ENCODE measurements around the gene ARL2.
"Not testable (repeated sequence)": the region's sequence is repeated elsewhere in the genome, so short reads cannot be mapped to it uniquely, and the experiment has no call there.

ARL2 gene

GRCh38 chr11:65013888-65014725, at the start of gene ARL2:
ARL2 (plus strand) TSS chr11:65014160; CDS start chr11:65014208, 48 bp downstream.
- DNase-seq (ENCODE audit: low read depth in 2 of 2) = peak; percentile 73 to 75

- DNase-seq (ENCODE audit: low read depth in 2 of 2) = no peak
Observed at GRCh38 chr11:64967375-64967774, 46.6 kb upstream of the ARL2 start.

- DNase-seq (ENCODE audit: low read depth in 2 of 2) = no peak
Observed at GRCh38 chr11:64969209-64969608, 44.8 kb upstream of the ARL2 start.

GRCh38 chr11:64970731-64971151, 43.2 kb upstream of the ARL2 start:
- DNase-seq (ENCODE audit: low read depth in 2 of 2) = no peak

- DNase-seq (ENCODE audit: low read depth in 2 of 2) = peak; percentile 58 to 77
Observed at GRCh38 chr11:64971421-64972233, 42.3 kb upstream of the ARL2 start, which contains the start of gene MAJIN. MAJIN (minus strand) TSS chr11:64972108; CDS start chr11:64959405, 12,703 bp downstream.

- DNase-seq (ENCODE audit: low read depth in 2 of 2) = no peak
Observed at GRCh38 chr11:64974124-64974523, 39.8 kb upstream of the ARL2 start.

- no peak for DNase-seq (ENCODE audit: low read depth in 2 of 2)
Observed at GRCh38 chr11:64976651-64977050, 37.3 kb upstream of the ARL2 start.

- DNase-seq (ENCODE audit: low read depth in 2 of 2) = not testable (repeated sequence)
Observed at GRCh38 chr11:64983339-64983738, 30.6 kb upstream of the ARL2 start.

- no peak for DNase-seq (ENCODE audit: low read depth in 2 of 2)
Observed at GRCh38 chr11:64987998-64988854, 25.7 kb upstream of the ARL2 start.

GRCh38 chr11:64989416-64989815, 24.5 kb upstream of the ARL2 start:
- DNase-seq (ENCODE audit: low read depth in 2 of 2) = no peak

- no peak for DNase-seq (ENCODE audit: low read depth in 2 of 2)
Observed at GRCh38 chr11:64990222-64990923, 23.6 kb upstream of the ARL2 start.

GRCh38 chr11:64994318-64994717, 19.6 kb upstream of the ARL2 start:
- DNase-seq (ENCODE audit: low read depth in 2 of 2) = no peak

GRCh38 chr11:64996327-64996709, 17.6 kb upstream of the ARL2 start:
- DNase-seq (ENCODE audit: low read depth in 2 of 2) = no peak

- no peak for DNase-seq (ENCODE audit: low read depth in 2 of 2)
Observed at GRCh38 chr11:64996710-64997380, 17.1 kb upstream of the ARL2 start, which contains the start of gene BATF2. BATF2 (minus strand) TSS chr11:64996971; CDS start chr11:64996914, 57 bp downstream.

GRCh38 chr11:64998141-64998540, 15.8 kb upstream of the ARL2 start:
- no peak for DNase-seq (ENCODE audit: low read depth in 2 of 2)

GRCh38 chr11:64998690-64999431, 15.1 kb upstream of the ARL2 start:
- no peak for DNase-seq (ENCODE audit: low read depth in 2 of 2)

- DNase-seq (ENCODE audit: low read depth in 2 of 2) = no peak
Observed at GRCh38 chr11:64999478-64999877, 14.5 kb upstream of the ARL2 start.

- DNase-seq (ENCODE audit: low read depth in 2 of 2) = no peak
Observed at GRCh38 chr11:65002706-65003105, 11.3 kb upstream of the ARL2 start.

- no peak for DNase-seq (ENCODE audit: low read depth in 2 of 2)
Observed at GRCh38 chr11:65003282-65003681, 10.7 kb upstream of the ARL2 start.

GRCh38 chr11:65003968-65004367, 10.0 kb upstream of the ARL2 start:
- not testable (repeated sequence) for DNase-seq (ENCODE audit: low read depth in 2 of 2)

Data from stimulated activated CD8-positive, alpha-beta memory T cell treated with anti-CD3 and anti-CD28 coated beads, Interleukin-7, amount 100 ng/mL, for 1 hour (primary cell).